GM12873 (cell line): Measurements from ENCODE around the gene MAPK12.

ENCODE experiments used
- TF ChIP-seq, protein P1 (sequence below): IDR thresholded peaks from 2 replicates; pipeline ENCODE4 v1.5.1; 2012; ENCODE audit warnings: low read depth, mild to moderate bottlenecking, moderate library complexity, low read length, control low read depth; ENCODE audit not compliant: insufficient read depth; ENCODE audit errors: missing control alignments

The MAPK12 gene

DNA sequence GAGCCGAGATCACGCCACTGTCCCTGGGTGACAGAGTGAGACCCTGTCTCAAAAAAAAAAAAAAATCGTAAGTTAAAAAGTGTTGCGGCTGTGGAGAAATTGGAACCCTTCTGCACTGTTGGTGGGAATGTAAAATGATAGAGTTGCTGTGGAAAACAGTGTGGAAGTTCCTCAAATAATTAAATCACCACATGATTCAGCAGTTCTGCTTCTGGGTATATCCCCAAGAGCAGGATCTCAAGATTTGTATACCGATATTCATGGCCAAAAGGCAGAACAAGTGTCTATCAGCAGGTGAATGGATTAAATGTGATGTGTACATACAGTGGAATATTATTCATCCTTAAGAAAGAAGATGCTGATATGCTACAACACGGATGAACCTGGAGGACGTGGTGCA, 56.9 kb downstream of the MAPK12 start:
- TF ChIP-seq, protein P1, sequence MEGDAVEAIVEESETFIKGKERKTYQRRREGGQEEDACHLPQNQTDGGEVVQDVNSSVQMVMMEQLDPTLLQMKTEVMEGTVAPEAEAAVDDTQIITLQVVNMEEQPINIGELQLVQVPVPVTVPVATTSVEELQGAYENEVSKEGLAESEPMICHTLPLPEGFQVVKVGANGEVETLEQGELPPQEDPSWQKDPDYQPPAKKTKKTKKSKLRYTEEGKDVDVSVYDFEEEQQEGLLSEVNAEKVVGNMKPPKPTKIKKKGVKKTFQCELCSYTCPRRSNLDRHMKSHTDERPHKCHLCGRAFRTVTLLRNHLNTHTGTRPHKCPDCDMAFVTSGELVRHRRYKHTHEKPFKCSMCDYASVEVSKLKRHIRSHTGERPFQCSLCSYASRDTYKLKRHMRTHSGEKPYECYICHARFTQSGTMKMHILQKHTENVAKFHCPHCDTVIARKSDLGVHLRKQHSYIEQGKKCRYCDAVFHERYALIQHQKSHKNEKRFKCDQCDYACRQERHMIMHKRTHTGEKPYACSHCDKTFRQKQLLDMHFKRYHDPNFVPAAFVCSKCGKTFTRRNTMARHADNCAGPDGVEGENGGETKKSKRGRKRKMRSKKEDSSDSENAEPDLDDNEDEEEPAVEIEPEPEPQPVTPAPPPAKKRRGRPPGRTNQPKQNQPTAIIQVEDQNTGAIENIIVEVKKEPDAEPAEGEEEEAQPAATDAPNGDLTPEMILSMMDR: no peak

DNA sequence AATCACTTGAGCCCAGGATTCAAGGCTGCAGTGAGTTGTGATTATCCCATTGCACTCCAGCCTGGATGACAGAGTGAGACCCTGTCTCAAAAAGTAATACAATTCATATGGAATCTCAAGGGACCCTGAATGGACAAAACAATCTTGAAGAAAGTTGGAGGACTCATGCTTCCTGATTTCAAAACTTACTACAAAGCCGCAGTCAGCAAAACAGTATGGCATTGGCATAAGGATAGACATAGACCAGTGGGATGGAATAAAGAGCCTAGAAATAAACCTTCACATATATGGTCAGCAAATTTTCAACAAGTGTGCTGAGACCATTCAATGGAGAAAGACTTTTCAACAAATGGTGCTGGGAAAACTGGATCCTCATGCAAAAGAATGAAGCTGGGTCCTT, 58.2 kb downstream of the MAPK12 start:
- TF ChIP-seq, protein P1: no peak
